ENCODE data around the gene JAG2. TPM values are rescaled to one million over a fixed set of nuclear protein-coding genes. Genes with fewer than 3 reads are reported as not detected.

Gene JAG2
- total RNA-seq, 1 donor from 2014 or later, result 7.5 TPM

DNA sequence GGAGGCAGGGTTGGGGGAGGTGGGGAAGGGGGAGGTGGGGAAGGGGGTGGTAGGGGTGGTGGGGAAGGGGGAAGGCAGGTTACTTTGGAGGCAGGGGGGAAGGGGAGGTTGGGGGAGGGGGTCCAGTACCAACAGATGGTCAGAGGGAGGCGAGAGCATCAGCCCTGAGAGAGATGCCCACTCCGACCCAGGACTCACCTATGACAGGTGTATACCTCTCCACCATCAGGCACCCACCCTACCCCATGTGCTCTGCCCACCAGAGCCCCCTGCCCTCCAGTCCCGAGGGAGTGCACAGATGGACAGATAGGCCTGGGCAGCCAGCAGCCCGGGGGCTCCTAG lies 18.6 kb downstream of the JAG2 start:
- H3K9me3 Mint-ChIP-seq (ENCODE audit: unreplicated experiment), result no peaks in the 10 kb centered on the region
- no peak overlapping the region for H3K4me3 Mint-ChIP-seq (ENCODE audit: unreplicated experiment)
- H3K4me1 Mint-ChIP-seq (ENCODE audit: unreplicated experiment), result peaks cover 3% of the 10 kb centered on the region
- H3K27ac Mint-ChIP-seq (ENCODE audit: unreplicated experiment), result no peak overlapping the region
- no peaks in the 10 kb centered on the region for H3K36me3 Mint-ChIP-seq (ENCODE audit: unreplicated experiment)
- TF ChIP-seq, protein P1, sequence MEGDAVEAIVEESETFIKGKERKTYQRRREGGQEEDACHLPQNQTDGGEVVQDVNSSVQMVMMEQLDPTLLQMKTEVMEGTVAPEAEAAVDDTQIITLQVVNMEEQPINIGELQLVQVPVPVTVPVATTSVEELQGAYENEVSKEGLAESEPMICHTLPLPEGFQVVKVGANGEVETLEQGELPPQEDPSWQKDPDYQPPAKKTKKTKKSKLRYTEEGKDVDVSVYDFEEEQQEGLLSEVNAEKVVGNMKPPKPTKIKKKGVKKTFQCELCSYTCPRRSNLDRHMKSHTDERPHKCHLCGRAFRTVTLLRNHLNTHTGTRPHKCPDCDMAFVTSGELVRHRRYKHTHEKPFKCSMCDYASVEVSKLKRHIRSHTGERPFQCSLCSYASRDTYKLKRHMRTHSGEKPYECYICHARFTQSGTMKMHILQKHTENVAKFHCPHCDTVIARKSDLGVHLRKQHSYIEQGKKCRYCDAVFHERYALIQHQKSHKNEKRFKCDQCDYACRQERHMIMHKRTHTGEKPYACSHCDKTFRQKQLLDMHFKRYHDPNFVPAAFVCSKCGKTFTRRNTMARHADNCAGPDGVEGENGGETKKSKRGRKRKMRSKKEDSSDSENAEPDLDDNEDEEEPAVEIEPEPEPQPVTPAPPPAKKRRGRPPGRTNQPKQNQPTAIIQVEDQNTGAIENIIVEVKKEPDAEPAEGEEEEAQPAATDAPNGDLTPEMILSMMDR (IDR thresholded peaks at IDR 0.05), result no peak
- DNase-seq (ENCODE audit: extremely low spot score, unreplicated experiment), result no peak
- no peaks in the 10 kb centered on the region for H3K27me3 Mint-ChIP-seq (ENCODE audit: unreplicated experiment)

DNA sequence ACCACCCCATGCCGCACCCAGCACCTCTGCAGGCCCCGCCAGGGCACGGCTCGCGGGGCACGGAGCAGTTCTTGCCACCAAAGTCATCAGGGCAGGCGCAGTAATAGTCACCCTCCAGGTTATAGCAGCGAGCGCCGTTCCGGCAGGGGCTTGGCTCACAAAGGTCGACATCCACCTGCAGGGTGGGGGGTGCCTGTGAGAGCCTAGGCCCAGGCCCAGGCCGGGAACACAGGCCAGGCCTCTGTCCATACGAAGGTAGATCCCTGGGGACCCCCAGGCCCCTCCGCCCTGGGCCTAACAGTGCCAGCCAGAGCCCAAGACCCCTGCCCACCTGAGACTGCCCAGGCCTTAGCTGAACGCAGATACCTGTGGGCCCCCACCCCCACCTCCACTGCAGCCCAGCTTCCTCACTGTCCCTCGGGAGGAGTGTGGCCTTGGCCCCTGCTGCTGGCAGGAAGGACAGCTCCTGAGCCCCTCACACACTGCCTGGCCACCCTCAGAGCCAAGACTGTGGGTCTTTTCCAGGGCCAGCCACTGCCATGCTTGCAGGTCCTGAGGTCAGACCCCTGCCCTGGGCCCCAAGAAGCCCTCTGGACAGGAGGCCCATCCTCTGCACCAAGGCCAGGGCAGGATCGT lies 19.3 kb downstream of the JAG2 start:
- Mint-ChIP-seq H3K27me3 (ENCODE audit: unreplicated experiment) (no peaks in the 10 kb centered on the region), H3K4me1 (ENCODE audit: unreplicated experiment) (no peaks in the 10 kb centered on the region), H3K27ac (ENCODE audit: unreplicated experiment) (no peak overlapping the region), H3K9me3 (ENCODE audit: unreplicated experiment) (no peaks in the 10 kb centered on the region), H3K4me3 (ENCODE audit: unreplicated experiment) (no peak overlapping the region), H3K36me3 (ENCODE audit: unreplicated experiment) (no peaks in the 10 kb centered on the region)
- DNase-seq (ENCODE audit: extremely low spot score, unreplicated experiment), result no peak
- TF ChIP-seq, protein P1 (IDR thresholded peaks at IDR 0.05), result no peak

DNA sequence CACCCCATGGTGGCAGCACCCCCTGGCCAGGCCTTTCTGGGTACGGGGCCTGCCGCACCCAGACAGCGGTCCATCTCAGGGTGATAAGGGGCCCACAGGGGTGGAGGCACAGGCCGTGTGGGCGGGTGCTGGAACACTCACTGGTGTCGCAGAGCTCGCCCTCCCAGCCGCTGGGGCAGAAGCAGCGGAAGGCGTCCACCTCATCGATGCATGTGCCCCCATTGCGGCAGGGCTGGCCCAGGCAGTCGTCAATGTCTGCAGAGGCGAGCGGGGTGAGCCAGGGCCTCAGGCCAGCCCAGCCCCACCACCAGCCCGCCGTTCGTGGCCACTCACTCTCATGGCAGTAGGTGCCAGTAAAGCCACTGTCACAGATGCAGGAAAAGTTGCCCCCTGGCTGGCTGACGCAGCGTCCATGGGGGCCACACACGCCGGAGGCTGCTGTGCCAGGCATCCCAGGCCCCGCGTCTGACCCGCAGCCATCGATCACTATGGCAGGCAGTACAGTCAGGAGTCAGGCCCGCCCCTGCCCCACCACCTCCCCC lies 19.9 kb downstream of the JAG2 start:
- no peaks in the 10 kb centered on the region for H3K27me3 Mint-ChIP-seq (ENCODE audit: unreplicated experiment)
- no peak overlapping the region for H3K4me3 Mint-ChIP-seq (ENCODE audit: unreplicated experiment)
- H3K9me3 Mint-ChIP-seq (ENCODE audit: unreplicated experiment), result no peaks in the 10 kb centered on the region
- H3K36me3 Mint-ChIP-seq (ENCODE audit: unreplicated experiment), result no peaks in the 10 kb centered on the region
- no peak for DNase-seq (ENCODE audit: extremely low spot score, unreplicated experiment)
- no peaks in the 10 kb centered on the region for H3K4me1 Mint-ChIP-seq (ENCODE audit: unreplicated experiment)
- TF ChIP-seq, protein P1 (IDR thresholded peaks at IDR 0.05), result no peak
- H3K27ac Mint-ChIP-seq (ENCODE audit: unreplicated experiment), result no peak overlapping the region

GRCh38 chr14:105147671-105148603 lies 20.6 kb downstream of the JAG2 start:
- Mint-ChIP-seq H3K9me3 (ENCODE audit: unreplicated experiment) (no peaks in the 10 kb centered on the region), H3K4me1 (ENCODE audit: unreplicated experiment) (no peaks in the 10 kb centered on the region), H3K27me3 (ENCODE audit: unreplicated experiment) (no peaks in the 10 kb centered on the region), H3K4me3 (ENCODE audit: unreplicated experiment) (no peak overlapping the region), H3K27ac (ENCODE audit: unreplicated experiment) (no peak overlapping the region), H3K36me3 (ENCODE audit: unreplicated experiment) (no peaks in the 10 kb centered on the region)
- TF ChIP-seq, protein P1 (IDR thresholded peaks at IDR 0.05), result no peak
- DNase-seq (ENCODE audit: extremely low spot score, unreplicated experiment), result no peak

All from osteocyte (in vitro differentiated cells).